Psoas muscle (tissue), 8 donors: Measurements from ENCODE around the gene EPB41L4A. TPM values are rescaled to one million over a fixed set of nuclear protein-coding genes. Genes with fewer than 3 reads are reported as not detected.

Source experiments
- ATAC-seq, 4 donors: fragments of 200-7000 bp; cut with Tn5 transposase; one replicate each; pipeline ENCODE4 v1.9.1; 2020; ENCODE audit warnings: moderate library complexity in 3 of 4, mild to moderate bottlenecking in 2 of 4
- DNase-seq, 2 donors: peaks; one replicate each; pipeline ENCODE4 v3.0.0-alpha.2; 2020
- H3K27ac ChIP-seq: fragments of 200-600 bp; one replicate; pipeline ENCODE4 v1.8.0; 2022
- H3K27me3 ChIP-seq, 3 donors: fragments of 200-600 bp in 1 of 3; one replicate each; pipeline versions ENCODE4 v1.6.1 to v1.8.0; 2013 to 2022; ENCODE audit warnings: low read length in 2 of 3, mild to moderate bottlenecking in 2 of 3, moderate library complexity in 1 of 3; ENCODE audit not compliant: insufficient read depth in 3 of 3
- H3K36me3 ChIP-seq, 2 donors: fragments of 200-600 bp in 1 of 2; one replicate each; pipeline versions ENCODE4 v1.6.1 to v1.8.0; 2013 to 2022; ENCODE audit warnings: low read depth in 1 of 2, mild to moderate bottlenecking in 1 of 2, moderate library complexity in 1 of 2; ENCODE audit not compliant: insufficient read depth in 1 of 2
- H3K4me1 ChIP-seq: fragments of 200-600 bp; one replicate; pipeline ENCODE4 v1.8.0; 2022
- H3K4me3 ChIP-seq: fragments of 200-600 bp; one replicate; pipeline ENCODE4 v1.8.0; 2022; ENCODE audit warnings: mild to moderate bottlenecking
- H3K9me3 ChIP-seq: fragments of 200-600 bp; one replicate; pipeline ENCODE4 v1.8.0; 2022
- CTCF ChIP-seq: fragments of 200-600 bp; IDR thresholded peaks from one replicate; pipeline ENCODE4 v1.8.0; 2022; ENCODE audit warnings: antibody characterized with exemption
- WGBS, 3 donors: extraction: QIAGEN DNeasy Blood & Tissue Kit; methylation state at CpG; one replicate each; pipeline versions ENCODE4 v1.1.6 to v1.1.7; 2013; 5-methylcytosine and 5-hydroxymethylcytosine counted together
- intact Hi-C, 2 donors: fragments of 100-400 bp; cut with DNase I; formaldehyde crosslinking; loops; one replicate each; pipeline versions ENCODE4 v1.11.0 to v1.14.2; 2022
- polyA plus RNA-seq, 3 donors: library from polyadenylated mRNA; stranded (reverse); fragments of 200-250 nt; gene quantifications; one replicate each; pipeline ENCODE4 v1.2.3, GENCODE V29; 2013
- total RNA-seq, 4 donors: library from RNA; stranded (reverse); fragmentation: NEBNext Ultra II Directional in 2 of 4; extraction: Animal tissue kit (Norgen Biotek cat#: 25700) in 2 of 4; gene quantifications; one replicate each; pipeline versions ENCODE4 v1.2.1 to v1.2.4, GENCODE V29; 2021 to 2023
- donor health status: healthy with polysubstance abuse.
- donor health status: DM: no; HTN: no; CAD: no; lungs with moderate emphysema.
- donor health status: Bipolar disorder and iron deficiency.
- donor health status: healthy.
- donor health status: DM: yes; HTN: yes; CAD: no.
- donor health status: DM: no; HTN: no; CAD: no.
- donor health status: DM: no; HTN: no; CAD: no.
- donor health status: DM: yes; HTN: yes; CAD: no.

EPB41L4A gene
- total and polyA plus RNA-seq, 7 donors, result 1.0 to 7.2 (median 1.9) TPM

- H3K9me3 ChIP-seq, result no peaks in the 10 kb centered on the region
- peaks cover 0 to 3% (median 0%) of the 10 kb centered on the region in 3 donors for H3K27me3 ChIP-seq
- H3K4me1 ChIP-seq, result peaks cover 13% of the 10 kb centered on the region
- peak overlapping the region; percentile 23 for H3K27ac ChIP-seq
- WGBS, 3 donors, result 23 to 54% (median 24%) methylated on average over 2 of the region's 2 CpGs
- ATAC-seq, result peak in 2 of 4 donors; percentile 28 to 57
- no peak for DNase-seq
- H3K36me3 ChIP-seq, result no peaks in the 10 kb centered on the region
- H3K4me3 ChIP-seq, result no peak overlapping the region
- intact Hi-C loops, result no loop called here
- no peak for TF ChIP-seq CTCF
Observed at GRCh38 chr5:112248623-112249022, 170.5 kb downstream of the EPB41L4A start.

DNA sequence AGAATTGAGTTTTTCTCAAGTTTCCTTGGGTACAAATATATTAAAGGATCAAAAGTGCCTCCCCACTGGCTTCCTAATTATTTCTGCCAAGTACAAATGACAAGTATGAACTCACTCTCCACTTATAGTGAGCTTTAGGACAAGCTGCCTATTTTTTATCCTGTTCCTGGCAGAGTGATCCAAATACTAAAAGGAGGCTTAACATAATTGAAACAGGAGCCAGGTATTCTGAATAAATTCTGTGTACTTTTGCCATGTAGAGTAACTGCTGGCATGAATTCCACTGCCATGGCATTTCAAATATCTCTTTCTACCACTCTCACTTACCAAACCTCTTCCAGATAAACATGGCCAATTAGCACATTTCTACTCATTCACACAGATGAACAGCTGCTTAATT lies 171.1 kb downstream of the EPB41L4A start:
- Histone ChIP-seq H3K4me1 (peaks cover 7% of the 10 kb centered on the region), H3K27me3 (peaks cover 0 to 3% (median 0%) of the 10 kb centered on the region in 3 donors), H3K4me3 (no peak overlapping the region), H3K36me3 (no peaks in the 10 kb centered on the region), H3K27ac (peak overlapping the region; percentile 23), H3K9me3 (no peaks in the 10 kb centered on the region)
- DNase-seq (no peak), ATAC-seq (peak in 1 of 4 donors; percentile 63)
- intact Hi-C loops, result no loop called here
- TF ChIP-seq CTCF, result no peak

GRCh38 chr5:112245656-112246055 lies 173.4 kb downstream of the EPB41L4A start:
- H3K27me3 ChIP-seq, result peaks cover 0 to 3% (median 0%) of the 10 kb centered on the region in 3 donors
- H3K4me3 ChIP-seq, result no peak overlapping the region
- H3K27ac ChIP-seq, result no peak overlapping the region
- H3K9me3 ChIP-seq, result no peaks in the 10 kb centered on the region
- TF ChIP-seq CTCF, result no peak
- ATAC-seq (peak in 1 of 4 donors; percentile 24), DNase-seq (no peak)
- no peaks in the 10 kb centered on the region for H3K36me3 ChIP-seq
- whole genome bisulfite sequencing, 3 donors, result 69 to 83% (median 72%) methylated on average over 5 of the region's 5 CpGs
- intact Hi-C loops, result no loop called here
- peaks cover 4% of the 10 kb centered on the region for H3K4me1 ChIP-seq

DNA sequence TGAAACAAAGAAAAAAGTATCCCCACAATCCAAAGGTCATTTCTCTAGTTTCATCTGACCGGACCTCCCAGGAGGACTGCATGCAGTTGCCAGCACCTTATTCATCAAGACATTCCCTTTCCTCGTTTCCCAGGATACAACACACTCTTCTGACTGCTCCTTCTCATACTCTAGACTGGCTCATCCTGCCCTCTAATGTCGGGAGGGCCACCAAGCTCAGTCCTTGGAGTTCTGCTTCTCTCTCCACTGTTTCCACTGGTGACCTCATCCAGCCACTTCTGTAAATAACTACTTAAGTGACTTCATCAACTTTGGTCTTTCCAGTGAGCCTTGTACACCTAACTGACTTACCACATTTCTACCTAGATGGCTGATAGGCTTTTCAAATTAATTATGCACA lies 179.1 kb downstream of the EPB41L4A start:
- intact Hi-C loops, result no loop called here
- no peak for TF ChIP-seq CTCF
- Histone ChIP-seq H3K27ac (no peak overlapping the region), H3K4me1 (no peaks in the 10 kb centered on the region), H3K27me3 (peaks cover 0 to 3% (median 0%) of the 10 kb centered on the region in 3 donors), H3K9me3 (no peaks in the 10 kb centered on the region), H3K36me3 (no peaks in the 10 kb centered on the region), H3K4me3 (no peak overlapping the region)
- ATAC-seq, result no peak
- 55 to 70% (median 68%) methylated on average over 3 of the region's 3 CpGs for WGBS, 3 donors
- DNase-seq, result no peak

- DNase-seq (no peak), ATAC-seq (no peak)
- no peaks in the 10 kb centered on the region for H3K4me1 ChIP-seq
- H3K27ac ChIP-seq, result no peak overlapping the region
- no peaks in the 10 kb centered on the region for H3K9me3 ChIP-seq
- TF ChIP-seq CTCF, result peak; percentile 26
- H3K27me3 ChIP-seq, result no peaks in the 10 kb centered on the region
- intact Hi-C loops, result no loop called here
- H3K4me3 ChIP-seq, result no peak overlapping the region
- H3K36me3 ChIP-seq, result no peaks in the 10 kb centered on the region
Observed at GRCh38 chr5:112238473-112238872, 180.6 kb downstream of the EPB41L4A start.
